ENCODE measurements around the gene DUS1L.

DNA sequence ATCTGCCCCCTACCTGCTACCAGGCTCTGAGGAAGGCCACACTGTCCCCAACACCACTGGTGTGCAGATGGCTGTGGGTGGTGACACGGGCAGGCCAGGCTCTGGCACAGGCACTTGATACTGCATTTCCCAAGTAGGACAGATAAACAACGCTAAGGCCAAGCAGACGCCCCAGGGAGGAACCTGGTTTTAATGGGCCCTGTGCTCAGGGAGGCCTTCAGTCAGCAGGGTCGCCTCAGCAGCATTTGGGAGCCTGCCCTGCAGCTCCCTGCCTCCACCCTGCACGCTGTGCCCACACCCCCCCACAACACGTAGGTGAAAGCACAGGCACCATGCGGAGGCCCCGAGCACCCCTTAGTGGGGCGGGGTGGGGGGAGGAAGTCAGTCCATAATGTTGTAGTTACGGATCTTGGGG is 35.7 kb upstream of the DUS1L start:
- TF ChIP-seq, protein P1, sequence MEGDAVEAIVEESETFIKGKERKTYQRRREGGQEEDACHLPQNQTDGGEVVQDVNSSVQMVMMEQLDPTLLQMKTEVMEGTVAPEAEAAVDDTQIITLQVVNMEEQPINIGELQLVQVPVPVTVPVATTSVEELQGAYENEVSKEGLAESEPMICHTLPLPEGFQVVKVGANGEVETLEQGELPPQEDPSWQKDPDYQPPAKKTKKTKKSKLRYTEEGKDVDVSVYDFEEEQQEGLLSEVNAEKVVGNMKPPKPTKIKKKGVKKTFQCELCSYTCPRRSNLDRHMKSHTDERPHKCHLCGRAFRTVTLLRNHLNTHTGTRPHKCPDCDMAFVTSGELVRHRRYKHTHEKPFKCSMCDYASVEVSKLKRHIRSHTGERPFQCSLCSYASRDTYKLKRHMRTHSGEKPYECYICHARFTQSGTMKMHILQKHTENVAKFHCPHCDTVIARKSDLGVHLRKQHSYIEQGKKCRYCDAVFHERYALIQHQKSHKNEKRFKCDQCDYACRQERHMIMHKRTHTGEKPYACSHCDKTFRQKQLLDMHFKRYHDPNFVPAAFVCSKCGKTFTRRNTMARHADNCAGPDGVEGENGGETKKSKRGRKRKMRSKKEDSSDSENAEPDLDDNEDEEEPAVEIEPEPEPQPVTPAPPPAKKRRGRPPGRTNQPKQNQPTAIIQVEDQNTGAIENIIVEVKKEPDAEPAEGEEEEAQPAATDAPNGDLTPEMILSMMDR (IDR thresholded peaks at IDR 0.05) = no peak
- no peak for TF ChIP-seq POLR2AphosphoS5 (IDR thresholded peaks at IDR 0.05; ENCODE audit: insufficient read depth in 1 of 2, low read depth in 1 of 2)
